ENCODE results near the gene CASK.
"Not testable (repeated sequence)": the region's sequence is repeated elsewhere in the genome, so short reads cannot be mapped to it uniquely, and the experiment has no call there.

GRCh38 chrX:41646201-41646600, 277.2 kb downstream of the CASK start:
- TF ChIP-seq, protein P1, sequence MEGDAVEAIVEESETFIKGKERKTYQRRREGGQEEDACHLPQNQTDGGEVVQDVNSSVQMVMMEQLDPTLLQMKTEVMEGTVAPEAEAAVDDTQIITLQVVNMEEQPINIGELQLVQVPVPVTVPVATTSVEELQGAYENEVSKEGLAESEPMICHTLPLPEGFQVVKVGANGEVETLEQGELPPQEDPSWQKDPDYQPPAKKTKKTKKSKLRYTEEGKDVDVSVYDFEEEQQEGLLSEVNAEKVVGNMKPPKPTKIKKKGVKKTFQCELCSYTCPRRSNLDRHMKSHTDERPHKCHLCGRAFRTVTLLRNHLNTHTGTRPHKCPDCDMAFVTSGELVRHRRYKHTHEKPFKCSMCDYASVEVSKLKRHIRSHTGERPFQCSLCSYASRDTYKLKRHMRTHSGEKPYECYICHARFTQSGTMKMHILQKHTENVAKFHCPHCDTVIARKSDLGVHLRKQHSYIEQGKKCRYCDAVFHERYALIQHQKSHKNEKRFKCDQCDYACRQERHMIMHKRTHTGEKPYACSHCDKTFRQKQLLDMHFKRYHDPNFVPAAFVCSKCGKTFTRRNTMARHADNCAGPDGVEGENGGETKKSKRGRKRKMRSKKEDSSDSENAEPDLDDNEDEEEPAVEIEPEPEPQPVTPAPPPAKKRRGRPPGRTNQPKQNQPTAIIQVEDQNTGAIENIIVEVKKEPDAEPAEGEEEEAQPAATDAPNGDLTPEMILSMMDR (conservative IDR thresholded peaks at IDR 0.05; ENCODE audit: low read depth, low read length): not testable (repeated sequence)
- TF ChIP-seq EZH2 (IDR thresholded peaks at IDR 0.05; ENCODE audit: borderline replicate concordance, low read depth, low read length, poor library complexity, severe bottlenecking): not testable (repeated sequence)

Measured in A673 (cell line).